Osteocyte (in vitro differentiated cells): Measurements from ENCODE around the gene KLHL26. TPM values are rescaled to one million over a fixed set of nuclear protein-coding genes. Genes with fewer than 3 reads are reported as not detected.

Source experiments
- DNase-seq: peaks from one replicate; pipeline ENCODE4 v3.0.0; 2021; ENCODE audit warnings: mixed read lengths; ENCODE audit not compliant: unreplicated experiment; ENCODE audit errors: extremely low spot score
- H3K27ac Mint-ChIP-seq: one replicate; pipeline ENCODE4 v1.8.0; 2021; ENCODE audit warnings: mild to moderate bottlenecking, mixed read lengths; ENCODE audit not compliant: unreplicated experiment
- H3K27me3 Mint-ChIP-seq: one replicate; pipeline ENCODE4 v1.8.0; 2021; ENCODE audit warnings: mixed read lengths; ENCODE audit not compliant: unreplicated experiment
- H3K36me3 Mint-ChIP-seq: one replicate; pipeline ENCODE4 v1.8.0; 2021; ENCODE audit warnings: mixed read lengths; ENCODE audit not compliant: unreplicated experiment
- H3K4me1 Mint-ChIP-seq: one replicate; pipeline ENCODE4 v1.8.0; 2021; ENCODE audit warnings: mixed read lengths; ENCODE audit not compliant: unreplicated experiment
- H3K4me3 Mint-ChIP-seq: one replicate; pipeline ENCODE4 v1.8.0; 2021; ENCODE audit warnings: mild to moderate bottlenecking, moderate library complexity, mixed read lengths; ENCODE audit not compliant: unreplicated experiment
- H3K9me3 Mint-ChIP-seq: one replicate; pipeline ENCODE4 v1.8.0; 2021; ENCODE audit warnings: mixed read lengths; ENCODE audit not compliant: unreplicated experiment
- total RNA-seq: library from RNA; stranded (reverse); gene quantifications from 2 replicates; pipeline ENCODE4 v1.2.1, GENCODE V29; 2021
- TF ChIP-seq, protein P1 (sequence below): fragments of 200-600 bp; sonication (generic); IDR thresholded peaks from 2 replicates; pipeline ENCODE4 v1.5.0; 2021; ENCODE audit warnings: antibody characterized with exemption, mild to moderate bottlenecking, moderate library complexity

Gene KLHL26
- total RNA-seq, 1 donor from 2014 or later, result 12.4 TPM

DNA sequence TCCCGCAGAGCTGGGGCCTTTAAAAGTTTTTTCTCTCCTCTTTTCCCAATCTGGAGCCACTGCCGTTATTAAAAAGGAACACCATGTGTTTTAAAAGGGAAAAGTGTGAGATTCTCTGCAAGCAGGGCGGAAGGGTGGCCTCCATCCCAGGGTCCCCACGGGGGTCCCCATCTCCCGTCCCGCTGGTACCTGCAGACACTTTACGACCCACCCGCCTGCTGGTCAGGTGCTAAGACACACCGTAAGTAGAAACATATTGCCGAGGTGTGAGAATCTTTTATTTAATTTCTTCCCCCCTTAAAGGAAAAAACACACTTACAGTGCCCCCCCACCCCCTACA, 32.0 kb upstream of the KLHL26 start:
- TF ChIP-seq, protein P1, sequence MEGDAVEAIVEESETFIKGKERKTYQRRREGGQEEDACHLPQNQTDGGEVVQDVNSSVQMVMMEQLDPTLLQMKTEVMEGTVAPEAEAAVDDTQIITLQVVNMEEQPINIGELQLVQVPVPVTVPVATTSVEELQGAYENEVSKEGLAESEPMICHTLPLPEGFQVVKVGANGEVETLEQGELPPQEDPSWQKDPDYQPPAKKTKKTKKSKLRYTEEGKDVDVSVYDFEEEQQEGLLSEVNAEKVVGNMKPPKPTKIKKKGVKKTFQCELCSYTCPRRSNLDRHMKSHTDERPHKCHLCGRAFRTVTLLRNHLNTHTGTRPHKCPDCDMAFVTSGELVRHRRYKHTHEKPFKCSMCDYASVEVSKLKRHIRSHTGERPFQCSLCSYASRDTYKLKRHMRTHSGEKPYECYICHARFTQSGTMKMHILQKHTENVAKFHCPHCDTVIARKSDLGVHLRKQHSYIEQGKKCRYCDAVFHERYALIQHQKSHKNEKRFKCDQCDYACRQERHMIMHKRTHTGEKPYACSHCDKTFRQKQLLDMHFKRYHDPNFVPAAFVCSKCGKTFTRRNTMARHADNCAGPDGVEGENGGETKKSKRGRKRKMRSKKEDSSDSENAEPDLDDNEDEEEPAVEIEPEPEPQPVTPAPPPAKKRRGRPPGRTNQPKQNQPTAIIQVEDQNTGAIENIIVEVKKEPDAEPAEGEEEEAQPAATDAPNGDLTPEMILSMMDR, result no peak
- H3K4me1 Mint-ChIP-seq, result peaks cover 23% of the 10 kb centered on the region
- H3K9me3 Mint-ChIP-seq, result no peaks in the 10 kb centered on the region
- H3K4me3 Mint-ChIP-seq, result no peak overlapping the region
- no peak for DNase-seq
- peaks cover 32% of the 10 kb centered on the region for H3K27me3 Mint-ChIP-seq
- H3K27ac Mint-ChIP-seq, result no peak overlapping the region
- H3K36me3 Mint-ChIP-seq, result peaks cover 4% of the 10 kb centered on the region

- no peak overlapping the region for H3K27ac Mint-ChIP-seq
Measured at GRCh38 chr19:18605196-18605545, 31.7 kb upstream of the KLHL26 start.

DNA sequence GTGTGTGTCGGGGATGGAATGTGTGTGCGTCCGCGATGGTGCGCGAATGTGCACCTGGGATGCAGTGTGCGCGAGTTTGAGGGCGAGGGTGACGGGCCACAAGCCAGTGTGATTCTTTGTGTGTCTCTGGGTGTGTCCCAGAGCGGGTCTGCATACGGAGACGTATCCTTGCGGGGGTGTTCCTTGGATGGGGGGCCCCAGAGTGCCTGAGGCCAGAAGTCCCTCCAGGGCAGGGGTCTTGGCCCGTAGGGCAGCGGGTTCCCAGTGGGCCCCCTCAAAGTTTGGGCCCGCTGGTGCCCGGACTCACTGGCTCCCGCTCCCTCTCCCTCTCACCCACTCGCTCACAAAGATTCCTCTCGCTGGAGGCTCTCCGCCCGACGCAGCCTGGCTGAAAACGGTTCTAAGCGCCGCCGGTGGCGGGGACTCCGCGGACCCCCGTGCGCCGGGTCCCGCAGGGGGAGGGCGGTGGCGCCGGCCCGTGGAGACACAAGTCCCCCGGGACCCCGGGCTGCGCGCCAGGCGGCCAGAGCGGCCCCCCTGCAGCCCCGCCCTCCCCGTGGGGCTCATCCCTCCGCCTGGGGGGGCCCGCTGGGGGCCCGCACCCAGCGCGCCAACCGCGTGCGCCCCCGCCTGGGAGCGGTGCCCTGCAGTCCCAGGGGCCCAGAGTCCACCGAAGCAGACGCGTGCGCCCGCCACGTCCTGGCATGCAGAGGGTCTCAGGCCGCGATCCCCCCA, 31.1 kb upstream of the KLHL26 start:
- Mint-ChIP-seq H3K9me3 (no peaks in the 10 kb centered on the region), H3K4me1 (peaks cover 24% of the 10 kb centered on the region), H3K27me3 (peaks cover 32% of the 10 kb centered on the region), H3K36me3 (peaks cover 4% of the 10 kb centered on the region), H3K27ac (no peak overlapping the region), H3K4me3 (peak overlapping the region; percentile 63)
- no peak for DNase-seq
- TF ChIP-seq, protein P1, result no peak

More at GRCh38 chr19:18605196-18605545, 31.7 kb upstream of the KLHL26 start:
- no peak for DNase-seq
- Mint-ChIP-seq H3K36me3 (peaks cover 4% of the 10 kb centered on the region), H3K27me3 (peaks cover 32% of the 10 kb centered on the region), H3K9me3 (no peaks in the 10 kb centered on the region), H3K4me3 (peak overlapping the region; percentile 63), H3K4me1 (peaks cover 23% of the 10 kb centered on the region)
- TF ChIP-seq, protein P1, result no peak

- H3K4me1 Mint-ChIP-seq, result peaks cover 30% of the 10 kb centered on the region
- peak within 1 kb of the TSS; percentile 63 for H3K4me3 Mint-ChIP-seq
- H3K9me3 Mint-ChIP-seq, result no peaks in the 10 kb centered on the region
- TF ChIP-seq, protein P1, result no peak
- H3K27me3 Mint-ChIP-seq, result peaks cover 36% of the 10 kb centered on the region
- DNase-seq, result no peak
- H3K27ac Mint-ChIP-seq, result no peak within 1 kb of the TSS
- H3K36me3 Mint-ChIP-seq, result peaks cover 4% of the 10 kb centered on the region
Measured at GRCh38 chr19:18606281-18607225, 30.3 kb upstream of the KLHL26 start, which contains the start of gene CRLF1. CRLF1 (minus strand) TSS chr19:18606799; CDS start chr19:18606656, 143 bp downstream.
